Osteocyte (in vitro differentiated cells): ENCODE data around the gene UXS1. TPM values are rescaled to one million over a fixed set of nuclear protein-coding genes. Genes with fewer than 3 reads are reported as not detected.

Source experiments
- DNase-seq: peaks from one replicate; pipeline ENCODE4 v3.0.0; 2021; ENCODE audit warnings: mixed read lengths; ENCODE audit not compliant: unreplicated experiment; ENCODE audit errors: extremely low spot score
- H3K27ac Mint-ChIP-seq: one replicate; pipeline ENCODE4 v1.8.0; 2021; ENCODE audit warnings: mild to moderate bottlenecking, mixed read lengths; ENCODE audit not compliant: unreplicated experiment
- H3K27me3 Mint-ChIP-seq: one replicate; pipeline ENCODE4 v1.8.0; 2021; ENCODE audit warnings: mixed read lengths; ENCODE audit not compliant: unreplicated experiment
- H3K36me3 Mint-ChIP-seq: one replicate; pipeline ENCODE4 v1.8.0; 2021; ENCODE audit warnings: mixed read lengths; ENCODE audit not compliant: unreplicated experiment
- H3K4me1 Mint-ChIP-seq: one replicate; pipeline ENCODE4 v1.8.0; 2021; ENCODE audit warnings: mixed read lengths; ENCODE audit not compliant: unreplicated experiment
- H3K4me3 Mint-ChIP-seq: one replicate; pipeline ENCODE4 v1.8.0; 2021; ENCODE audit warnings: mild to moderate bottlenecking, moderate library complexity, mixed read lengths; ENCODE audit not compliant: unreplicated experiment
- H3K9me3 Mint-ChIP-seq: one replicate; pipeline ENCODE4 v1.8.0; 2021; ENCODE audit warnings: mixed read lengths; ENCODE audit not compliant: unreplicated experiment
- total RNA-seq: library from RNA; stranded (reverse); gene quantifications from 2 replicates; pipeline ENCODE4 v1.2.1, GENCODE V29; 2021
- TF ChIP-seq, protein P1 (sequence below): fragments of 200-600 bp; sonication (generic); IDR thresholded peaks from 2 replicates; pipeline ENCODE4 v1.5.0; 2021; ENCODE audit warnings: antibody characterized with exemption, mild to moderate bottlenecking, moderate library complexity

The UXS1 gene
- total RNA-seq, 1 donor from 2014 or later: 23.2 TPM

DNA sequence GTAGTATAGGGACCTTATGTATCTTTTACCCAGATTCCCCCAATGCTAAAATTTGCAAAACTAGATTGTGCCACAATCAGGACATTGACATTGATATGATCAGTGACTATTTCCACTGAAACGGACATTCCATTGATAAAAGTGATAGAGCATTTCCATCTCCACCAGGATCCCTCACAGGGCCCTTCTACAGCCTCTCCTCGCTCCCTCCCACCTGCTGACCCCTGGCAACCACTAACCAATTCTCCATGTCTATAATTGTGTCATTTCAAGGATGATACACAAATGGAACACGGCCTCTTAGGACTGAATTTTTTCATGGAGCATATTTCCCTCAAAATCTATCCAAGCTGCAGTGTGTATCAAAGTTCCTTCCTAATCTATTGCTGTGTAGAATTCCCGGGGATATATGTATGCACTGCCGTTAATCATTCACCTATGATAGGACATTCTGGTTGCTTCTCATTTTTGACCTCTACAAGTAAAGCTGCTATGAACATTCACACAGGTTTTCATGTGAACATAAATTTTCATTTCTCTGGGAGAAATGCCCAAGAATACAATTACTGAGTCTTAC, 67.3 kb downstream of the UXS1 start:
- no peak overlapping the region for H3K4me3 Mint-ChIP-seq
- H3K27ac Mint-ChIP-seq: no peak overlapping the region
- no peaks in the 10 kb centered on the region for H3K27me3 Mint-ChIP-seq
- TF ChIP-seq, protein P1, sequence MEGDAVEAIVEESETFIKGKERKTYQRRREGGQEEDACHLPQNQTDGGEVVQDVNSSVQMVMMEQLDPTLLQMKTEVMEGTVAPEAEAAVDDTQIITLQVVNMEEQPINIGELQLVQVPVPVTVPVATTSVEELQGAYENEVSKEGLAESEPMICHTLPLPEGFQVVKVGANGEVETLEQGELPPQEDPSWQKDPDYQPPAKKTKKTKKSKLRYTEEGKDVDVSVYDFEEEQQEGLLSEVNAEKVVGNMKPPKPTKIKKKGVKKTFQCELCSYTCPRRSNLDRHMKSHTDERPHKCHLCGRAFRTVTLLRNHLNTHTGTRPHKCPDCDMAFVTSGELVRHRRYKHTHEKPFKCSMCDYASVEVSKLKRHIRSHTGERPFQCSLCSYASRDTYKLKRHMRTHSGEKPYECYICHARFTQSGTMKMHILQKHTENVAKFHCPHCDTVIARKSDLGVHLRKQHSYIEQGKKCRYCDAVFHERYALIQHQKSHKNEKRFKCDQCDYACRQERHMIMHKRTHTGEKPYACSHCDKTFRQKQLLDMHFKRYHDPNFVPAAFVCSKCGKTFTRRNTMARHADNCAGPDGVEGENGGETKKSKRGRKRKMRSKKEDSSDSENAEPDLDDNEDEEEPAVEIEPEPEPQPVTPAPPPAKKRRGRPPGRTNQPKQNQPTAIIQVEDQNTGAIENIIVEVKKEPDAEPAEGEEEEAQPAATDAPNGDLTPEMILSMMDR: no peak
- no peaks in the 10 kb centered on the region for H3K9me3 Mint-ChIP-seq
- no peaks in the 10 kb centered on the region for H3K4me1 Mint-ChIP-seq
- peaks cover 4% of the 10 kb centered on the region for H3K36me3 Mint-ChIP-seq
- DNase-seq: no peak

GRCh38 chr2:106126295-106126694, 67.8 kb downstream of the UXS1 start:
- Mint-ChIP-seq H3K4me1 (no peaks in the 10 kb centered on the region), H3K27ac (no peak overlapping the region)
- TF ChIP-seq, protein P1: no peak

GRCh38 chr2:106124905-106125549, 69.1 kb downstream of the UXS1 start:
- TF ChIP-seq, protein P1: no peak
- H3K27me3 Mint-ChIP-seq: no peaks in the 10 kb centered on the region
- H3K36me3 Mint-ChIP-seq: peaks cover 4% of the 10 kb centered on the region
- no peaks in the 10 kb centered on the region for H3K4me1 Mint-ChIP-seq
- H3K9me3 Mint-ChIP-seq: no peaks in the 10 kb centered on the region
- H3K4me3 Mint-ChIP-seq: no peak overlapping the region
- no peak overlapping the region for H3K27ac Mint-ChIP-seq
- DNase-seq: no peak

More at GRCh38 chr2:106126295-106126694, 67.8 kb downstream of the UXS1 start:
- peaks cover 4% of the 10 kb centered on the region for H3K36me3 Mint-ChIP-seq
- no peak for DNase-seq
- H3K27me3 Mint-ChIP-seq: no peaks in the 10 kb centered on the region
- no peaks in the 10 kb centered on the region for H3K9me3 Mint-ChIP-seq
- H3K4me3 Mint-ChIP-seq: no peak overlapping the region

GRCh38 chr2:106124106-106124756, 69.9 kb downstream of the UXS1 start:
- Mint-ChIP-seq H3K4me1 (no peaks in the 10 kb centered on the region), H3K4me3 (no peak overlapping the region), H3K27me3 (no peaks in the 10 kb centered on the region), H3K36me3 (peaks cover 4% of the 10 kb centered on the region), H3K27ac (no peak overlapping the region), H3K9me3 (no peaks in the 10 kb centered on the region)
- TF ChIP-seq, protein P1: no peak
- DNase-seq: no peak

GRCh38 chr2:106122157-106122556, 71.9 kb downstream of the UXS1 start:
- H3K9me3 Mint-ChIP-seq: no peaks in the 10 kb centered on the region
- H3K36me3 Mint-ChIP-seq: peaks cover under 1% of the 10 kb centered on the region
- no peaks in the 10 kb centered on the region for H3K4me1 Mint-ChIP-seq
- DNase-seq: no peak
- H3K27me3 Mint-ChIP-seq: no peaks in the 10 kb centered on the region
- TF ChIP-seq, protein P1: no peak
- no peak overlapping the region for H3K4me3 Mint-ChIP-seq
- H3K27ac Mint-ChIP-seq: no peak overlapping the region
